NT2/D1 (cell line): ENCODE results near the gene TNPO3.

ENCODE experiments used
- SUZ12 ChIP-seq: IDR thresholded peaks from 2 replicates; pipeline ENCODE4 v1.6.1; 2011; ENCODE audit not compliant: insufficient read length, insufficient read depth; ENCODE audit errors: extremely low read depth
- ZNF274 ChIP-seq: IDR thresholded peaks from 2 replicates; pipeline ENCODE4 v1.6.1; 2011; ENCODE audit warnings: mild to moderate bottlenecking, low read depth, low read length

DNA sequence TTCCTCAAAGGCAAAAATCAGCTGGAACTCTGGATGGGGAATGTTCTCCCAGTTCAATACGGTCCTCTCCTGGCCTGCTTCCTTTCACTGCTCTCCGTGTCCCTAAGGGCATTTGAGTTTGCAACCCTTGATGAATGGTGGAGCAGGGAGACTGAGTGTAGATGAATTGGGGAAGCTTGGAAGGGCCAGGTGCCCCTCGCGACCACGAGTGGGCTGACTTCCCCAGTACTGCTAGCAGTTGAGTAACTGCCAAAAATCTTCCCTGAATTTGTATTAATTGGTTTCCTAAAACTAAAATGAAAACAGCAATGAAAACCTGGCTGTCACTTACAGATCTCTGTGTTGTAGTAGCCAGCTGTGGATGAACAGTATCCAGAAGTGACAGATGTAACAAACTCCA lies 103.6 kb downstream of the TNPO3 start:
- TF ChIP-seq ZNF274 (no peak), SUZ12 (no peak)
